ENCODE data around the gene RPA1. TPM values are rescaled to one million over a fixed set of nuclear protein-coding genes. Genes with fewer than 3 reads are reported as not detected.

The RPA1 gene
- total and polyA plus RNA-seq, 5 donors from 2014 or later, result 66.3 to 94.5 (median 70.6) TPM

DNA sequence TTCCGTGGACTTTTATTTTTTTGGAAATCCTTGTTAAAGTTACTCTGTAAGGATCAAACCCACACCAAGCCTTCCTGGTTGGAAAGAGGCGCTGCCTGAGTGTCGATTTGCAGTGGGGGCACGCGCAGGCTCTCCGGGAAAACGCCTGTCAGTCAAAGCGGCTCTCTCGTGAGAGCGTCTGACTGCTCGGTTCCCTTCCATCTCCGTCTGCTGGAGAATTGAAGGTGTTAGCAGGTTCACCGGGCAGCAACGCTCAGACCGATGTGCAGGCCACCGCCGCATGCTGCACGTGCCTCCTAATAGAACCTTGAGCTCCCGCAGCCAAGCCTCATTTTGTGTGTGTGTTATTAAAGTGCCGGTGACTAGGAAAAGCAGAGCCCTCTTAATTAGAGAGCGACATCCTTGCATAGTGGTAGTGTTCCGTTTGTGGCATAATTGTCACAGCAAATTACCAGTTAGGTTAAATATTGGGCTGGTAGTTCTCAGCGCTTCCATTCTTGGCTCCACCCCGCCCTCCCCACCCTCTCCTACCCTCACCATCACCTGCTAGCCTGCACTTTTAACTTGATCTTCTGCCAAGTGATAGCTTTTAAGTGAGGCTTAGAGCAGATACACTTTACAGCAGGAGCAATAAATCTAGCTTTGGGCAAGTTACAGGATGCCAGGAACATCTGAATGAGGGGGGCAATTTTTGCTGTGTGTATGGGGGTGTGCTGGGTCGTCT, 75.5 kb downstream of the RPA1 start:
- ATAC-seq (ENCODE audit: low read depth in 2 of 2) (no peak), DNase-seq (no peak)
- Histone ChIP-seq H3K36me3 (ENCODE audit: control insufficient read depth, insufficient read depth, low read length) (no peaks in the 10 kb centered on the region), H3K27ac (ENCODE audit: insufficient read depth, low read length, poor library complexity, severe bottlenecking) (no peak overlapping the region), H3K9me3 (ENCODE audit: control insufficient read depth in 2 of 2, low read length in 2 of 2) (no peaks in the 10 kb centered on the region), H3K4me3 (ENCODE audit: low read depth, low read length) (no peak overlapping the region), H3K27me3 (ENCODE audit: control insufficient read depth, insufficient read depth, low read length) (peaks cover 19% of the 10 kb centered on the region), H3K4me1 (ENCODE audit: control insufficient read depth, insufficient read depth, low read length, poor library complexity, severe bottlenecking) (peaks cover 12% of the 10 kb centered on the region)
- H3K36me3 Mint-ChIP-seq, result no peaks in the 10 kb centered on the region
- H3K27me3 Mint-ChIP-seq, result peaks cover 64% of the 10 kb centered on the region
- peaks cover 0 to 12% (median 4%) of the 10 kb centered on the region in 4 donors for H3K4me1 Mint-ChIP-seq
- no peak overlapping the region for H3K4me3 Mint-ChIP-seq
- peaks cover 0 to 1% (median 0%) of the 10 kb centered on the region in 7 donors for H3K9me3 Mint-ChIP-seq
- no peak overlapping the region for H3K27ac Mint-ChIP-seq

DNA sequence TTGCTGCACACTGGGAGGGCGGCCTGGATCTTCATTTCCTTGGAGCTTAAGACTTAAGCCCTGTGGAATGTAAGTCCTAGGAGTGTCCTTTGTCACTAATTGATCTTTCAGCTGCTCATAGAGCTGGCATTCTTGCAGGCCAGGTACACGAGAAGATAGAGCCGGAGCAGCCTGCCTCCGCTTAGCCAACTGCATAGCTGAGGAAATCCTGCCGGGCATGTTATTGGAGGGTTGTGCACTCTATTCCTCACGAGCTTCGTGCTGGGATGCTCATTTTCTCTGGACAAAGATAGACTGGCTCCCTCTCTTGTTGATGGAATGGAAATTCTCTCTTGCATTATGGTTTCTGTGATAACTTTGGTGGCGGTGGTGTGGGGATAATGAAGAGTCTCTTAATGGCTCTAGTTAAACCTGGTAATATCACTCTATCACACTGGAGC, 76.9 kb downstream of the RPA1 start:
- ATAC-seq (ENCODE audit: low read depth in 2 of 2) (no peak), DNase-seq (no peak)
- H3K4me1 ChIP-seq (ENCODE audit: control insufficient read depth, insufficient read depth, low read length, poor library complexity, severe bottlenecking), result peaks cover 12% of the 10 kb centered on the region
- no peak overlapping the region for H3K27ac ChIP-seq (ENCODE audit: insufficient read depth, low read length, poor library complexity, severe bottlenecking)
- Mint-ChIP-seq H3K36me3 (no peaks in the 10 kb centered on the region), H3K4me3 (peak overlapping the region in 1 of 4 donors; percentile 54), H3K4me1 (peaks cover 0 to 12% (median 4%) of the 10 kb centered on the region in 4 donors), H3K9me3 (peaks cover 0 to 1% (median 0%) of the 10 kb centered on the region in 7 donors), H3K27me3 (peaks cover 72% of the 10 kb centered on the region), H3K27ac (no peak overlapping the region)
- H3K27me3 ChIP-seq (ENCODE audit: control insufficient read depth, insufficient read depth, low read length), result peaks cover 20% of the 10 kb centered on the region
- no peak overlapping the region for H3K4me3 ChIP-seq (ENCODE audit: low read depth, low read length)
- H3K36me3 ChIP-seq (ENCODE audit: control insufficient read depth, insufficient read depth, low read length), result no peaks in the 10 kb centered on the region
- H3K9me3 ChIP-seq (ENCODE audit: control insufficient read depth in 2 of 2, low read length in 2 of 2), result no peaks in the 10 kb centered on the region

DNA sequence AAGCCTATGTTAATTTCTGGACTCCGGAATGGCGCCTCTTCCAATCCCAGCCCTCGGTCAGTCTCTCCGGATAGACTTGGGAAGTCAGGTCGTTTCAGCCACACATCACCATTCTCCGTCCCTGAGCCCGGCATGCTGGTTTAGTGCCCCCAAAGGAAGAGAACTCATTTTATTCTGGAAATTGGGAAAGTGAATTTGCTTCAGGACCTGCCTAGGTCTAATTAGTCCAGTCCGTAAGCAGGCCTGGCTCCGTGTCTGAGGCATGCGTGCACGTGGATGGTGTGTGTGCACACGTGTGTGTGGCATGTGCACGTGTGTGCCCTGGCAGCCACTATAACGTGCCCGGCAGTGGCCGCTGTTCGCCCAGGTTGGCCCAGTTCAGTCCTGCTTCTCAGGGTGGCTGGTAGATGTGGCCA, 77.4 kb downstream of the RPA1 start:
- peaks cover 21% of the 10 kb centered on the region for H3K27me3 ChIP-seq (ENCODE audit: control insufficient read depth, insufficient read depth, low read length)
- H3K9me3 ChIP-seq (ENCODE audit: control insufficient read depth in 2 of 2, low read length in 2 of 2), result no peaks in the 10 kb centered on the region
- no peak overlapping the region for H3K27ac Mint-ChIP-seq
- H3K4me1 ChIP-seq (ENCODE audit: control insufficient read depth, insufficient read depth, low read length, poor library complexity, severe bottlenecking), result peaks cover 12% of the 10 kb centered on the region
- peaks cover 0 to 12% (median 4%) of the 10 kb centered on the region in 4 donors for H3K4me1 Mint-ChIP-seq
- no peaks in the 10 kb centered on the region for H3K36me3 ChIP-seq (ENCODE audit: control insufficient read depth, insufficient read depth, low read length)
- H3K27ac ChIP-seq (ENCODE audit: insufficient read depth, low read length, poor library complexity, severe bottlenecking), result no peak overlapping the region
- DNase-seq (no peak), ATAC-seq (ENCODE audit: low read depth in 2 of 2) (no peak)
- H3K4me3 ChIP-seq (ENCODE audit: low read depth, low read length), result no peak overlapping the region
- H3K4me3 Mint-ChIP-seq, result peak overlapping the region in 1 of 4 donors; percentile 74
- H3K27me3 Mint-ChIP-seq, result peaks cover 74% of the 10 kb centered on the region
- H3K9me3 Mint-ChIP-seq, result peaks cover 0 to 1% (median 0%) of the 10 kb centered on the region in 7 donors
- H3K36me3 Mint-ChIP-seq, result no peaks in the 10 kb centered on the region

DNA sequence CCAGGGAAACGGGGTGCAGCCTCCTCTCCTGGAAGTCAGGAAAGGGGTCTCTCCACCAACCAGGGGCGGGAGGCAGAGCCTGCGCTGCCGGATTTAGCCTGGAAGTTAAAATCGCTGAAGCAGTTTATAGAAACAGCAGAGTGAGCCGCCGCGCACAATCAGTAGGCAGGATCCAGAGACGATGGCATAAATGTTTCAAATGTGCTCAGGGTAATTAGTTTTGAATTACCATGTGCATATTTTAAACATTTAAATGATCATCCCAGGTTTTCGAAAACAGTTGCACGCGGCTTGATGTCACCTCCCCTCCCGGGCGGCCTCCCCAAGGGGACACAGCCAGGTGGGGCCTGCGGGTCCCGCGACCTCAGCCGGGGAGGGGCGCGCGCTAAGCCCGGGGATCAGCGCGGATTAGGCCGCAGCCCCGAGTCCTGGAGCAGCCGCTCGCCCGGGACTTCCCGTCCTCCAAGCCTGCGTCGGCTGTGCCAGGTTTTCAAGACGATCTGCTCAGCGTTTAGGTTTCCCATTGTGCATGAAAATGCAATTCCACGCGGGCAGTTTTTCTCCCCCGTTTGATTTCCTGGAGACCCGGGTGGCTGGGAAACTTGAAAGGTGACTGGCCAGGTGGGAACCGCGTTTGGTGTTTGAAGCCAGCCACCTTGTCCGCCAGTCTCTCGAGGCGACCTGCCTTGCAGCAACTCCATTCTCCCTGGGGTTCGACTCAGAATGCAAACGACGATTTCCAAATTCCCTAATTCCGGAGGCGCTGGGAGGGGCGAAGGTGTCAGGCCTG, 78.3 kb downstream of the RPA1 start:
- H3K36me3 Mint-ChIP-seq, result no peaks in the 10 kb centered on the region
- peak overlapping the region in 3 of 4 donors; percentile 36 to 84 (median 58) for H3K4me3 Mint-ChIP-seq
- Histone ChIP-seq H3K4me3 (ENCODE audit: low read depth, low read length) (no peak overlapping the region), H3K36me3 (ENCODE audit: control insufficient read depth, insufficient read depth, low read length) (no peaks in the 10 kb centered on the region), H3K27me3 (ENCODE audit: control insufficient read depth, insufficient read depth, low read length) (peaks cover 21% of the 10 kb centered on the region), H3K4me1 (ENCODE audit: control insufficient read depth, insufficient read depth, low read length, poor library complexity, severe bottlenecking) (peaks cover 12% of the 10 kb centered on the region), H3K27ac (ENCODE audit: insufficient read depth, low read length, poor library complexity, severe bottlenecking) (no peak overlapping the region), H3K9me3 (ENCODE audit: control insufficient read depth in 2 of 2, low read length in 2 of 2) (no peaks in the 10 kb centered on the region)
- no peak overlapping the region for H3K27ac Mint-ChIP-seq
- H3K27me3 Mint-ChIP-seq, result peaks cover 72% of the 10 kb centered on the region
- peaks cover 0 to 12% (median 4%) of the 10 kb centered on the region in 4 donors for H3K4me1 Mint-ChIP-seq
- peaks cover 0 to 1% (median 0%) of the 10 kb centered on the region in 7 donors for H3K9me3 Mint-ChIP-seq
- peak in 2 of 3 donors; percentile 10 to 13 for DNase-seq
- ATAC-seq (ENCODE audit: low read depth in 2 of 2), result no peak

DNA sequence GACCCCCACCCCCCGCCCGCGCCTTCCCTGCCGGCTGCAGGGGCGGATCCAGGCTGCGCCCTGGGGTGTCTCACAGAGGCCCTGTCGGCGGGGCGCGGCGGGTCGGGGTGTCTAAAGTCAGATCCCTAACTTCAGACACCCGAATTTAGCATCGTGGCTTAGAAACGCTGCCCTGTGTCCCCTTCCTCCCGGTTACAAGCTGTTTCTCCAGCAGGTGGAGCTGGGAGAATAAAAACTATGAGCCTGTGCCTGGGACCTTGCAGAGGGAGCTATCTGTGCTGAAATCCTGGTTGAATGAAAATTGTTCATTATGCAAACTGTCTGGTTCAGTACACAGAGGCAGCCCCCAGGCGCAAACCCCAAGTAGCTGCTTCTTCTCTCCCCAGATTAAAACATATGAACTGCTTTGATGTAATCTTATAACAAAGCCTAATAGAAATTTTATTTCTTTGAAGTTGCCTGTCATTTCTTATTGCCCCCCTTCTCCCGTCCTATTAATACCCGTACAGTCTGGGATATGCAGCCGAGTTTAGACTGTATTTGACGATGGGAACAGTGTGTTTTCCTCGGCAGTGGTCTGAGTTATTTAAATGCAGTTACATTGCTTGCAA, 79.0 kb downstream of the RPA1 start:
- Histone ChIP-seq H3K27me3 (ENCODE audit: control insufficient read depth, insufficient read depth, low read length) (peaks cover 21% of the 10 kb centered on the region), H3K4me1 (ENCODE audit: control insufficient read depth, insufficient read depth, low read length, poor library complexity, severe bottlenecking) (peaks cover 12% of the 10 kb centered on the region), H3K27ac (ENCODE audit: insufficient read depth, low read length, poor library complexity, severe bottlenecking) (no peak overlapping the region), H3K9me3 (ENCODE audit: control insufficient read depth in 2 of 2, low read length in 2 of 2) (no peaks in the 10 kb centered on the region), H3K36me3 (ENCODE audit: control insufficient read depth, insufficient read depth, low read length) (no peaks in the 10 kb centered on the region), H3K4me3 (ENCODE audit: low read depth, low read length) (peak overlapping the region; percentile 19)
- DNase-seq (peak in 2 of 3 donors; percentile 19 to 53), ATAC-seq (ENCODE audit: low read depth in 2 of 2) (peak; percentile 20 to 44)
- H3K36me3 Mint-ChIP-seq, result no peaks in the 10 kb centered on the region
- peaks cover 0 to 1% (median 0%) of the 10 kb centered on the region in 7 donors for H3K9me3 Mint-ChIP-seq
- H3K4me1 Mint-ChIP-seq, result peaks cover 0 to 12% (median 4%) of the 10 kb centered on the region in 4 donors
- H3K27ac Mint-ChIP-seq, result no peak overlapping the region
- H3K4me3 Mint-ChIP-seq, result peak overlapping the region in 2 of 4 donors; percentile 36 to 58
- peaks cover 70% of the 10 kb centered on the region for H3K27me3 Mint-ChIP-seq

DNA sequence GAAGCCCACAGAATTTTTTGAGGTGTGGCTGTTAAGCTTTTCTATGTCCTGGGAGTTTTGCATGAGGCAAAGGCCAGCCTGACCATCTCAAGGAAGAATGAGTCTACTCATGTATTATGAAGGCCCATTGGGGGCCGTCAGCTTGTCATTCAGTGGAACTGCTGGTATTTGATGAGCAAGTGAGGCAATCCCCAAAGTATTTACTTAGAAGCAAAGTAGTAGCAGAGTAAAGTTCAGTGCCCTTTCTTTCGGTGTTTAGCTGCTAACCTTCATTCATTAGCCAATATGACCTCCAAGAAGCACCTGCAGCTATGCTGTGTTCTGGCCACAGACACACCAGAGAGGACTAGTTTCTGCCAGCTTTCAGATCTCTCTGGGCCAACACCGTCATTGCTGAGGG, 80.2 kb downstream of the RPA1 start:
- ATAC-seq (ENCODE audit: low read depth in 2 of 2) (no peak), DNase-seq (no peak)
- Histone ChIP-seq H3K27ac (ENCODE audit: insufficient read depth, low read length, poor library complexity, severe bottlenecking) (no peak overlapping the region), H3K4me3 (ENCODE audit: low read depth, low read length) (no peak overlapping the region), H3K27me3 (ENCODE audit: control insufficient read depth, insufficient read depth, low read length) (peaks cover 21% of the 10 kb centered on the region), H3K9me3 (ENCODE audit: control insufficient read depth in 2 of 2, low read length in 2 of 2) (no peaks in the 10 kb centered on the region), H3K36me3 (ENCODE audit: control insufficient read depth, insufficient read depth, low read length) (no peaks in the 10 kb centered on the region), H3K4me1 (ENCODE audit: control insufficient read depth, insufficient read depth, low read length, poor library complexity, severe bottlenecking) (peaks cover 12% of the 10 kb centered on the region)
- Mint-ChIP-seq H3K27me3 (peaks cover 63% of the 10 kb centered on the region), H3K36me3 (no peaks in the 10 kb centered on the region), H3K27ac (no peak overlapping the region), H3K4me1 (peaks cover 0 to 12% (median 4%) of the 10 kb centered on the region in 4 donors), H3K4me3 (no peak overlapping the region), H3K9me3 (peaks cover 0 to 1% (median 0%) of the 10 kb centered on the region in 7 donors)

DNA sequence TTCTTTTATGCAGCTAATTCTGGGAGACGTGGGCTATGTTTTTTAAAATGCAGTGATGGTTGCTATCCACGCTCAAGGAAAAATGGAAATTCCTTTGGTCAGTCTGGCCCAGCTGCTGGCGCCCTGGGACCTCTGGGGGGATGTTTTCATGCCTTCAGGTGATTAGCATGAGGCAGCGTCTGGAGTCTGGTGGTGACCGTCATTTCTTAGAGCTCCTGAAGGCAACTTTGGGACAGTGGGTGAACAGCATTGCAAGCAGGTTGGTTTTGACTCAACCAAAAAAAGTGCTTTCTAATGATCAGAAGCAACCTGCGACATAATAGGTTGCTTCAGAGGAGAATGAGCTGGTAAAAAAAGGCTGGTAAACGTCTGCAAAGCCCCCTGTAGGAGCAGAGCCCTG, 82.3 kb downstream of the RPA1 start:
- no peak for DNase-seq
- no peak for ATAC-seq (ENCODE audit: low read depth in 2 of 2)
- H3K36me3 Mint-ChIP-seq, result no peaks in the 10 kb centered on the region
- no peaks in the 10 kb centered on the region for H3K9me3 Mint-ChIP-seq
- peak overlapping the region in 1 of 4 donors; percentile 18 for H3K4me3 Mint-ChIP-seq
- Histone ChIP-seq H3K27me3 (ENCODE audit: control insufficient read depth, insufficient read depth, low read length) (peaks cover 21% of the 10 kb centered on the region), H3K4me3 (ENCODE audit: low read depth, low read length) (no peak overlapping the region), H3K27ac (ENCODE audit: insufficient read depth, low read length, poor library complexity, severe bottlenecking) (no peak overlapping the region), H3K4me1 (ENCODE audit: control insufficient read depth, insufficient read depth, low read length, poor library complexity, severe bottlenecking) (peaks cover 12% of the 10 kb centered on the region), H3K36me3 (ENCODE audit: control insufficient read depth, insufficient read depth, low read length) (no peaks in the 10 kb centered on the region), H3K9me3 (ENCODE audit: control insufficient read depth in 2 of 2, low read length in 2 of 2) (no peaks in the 10 kb centered on the region)
- H3K27me3 Mint-ChIP-seq, result peaks cover 51% of the 10 kb centered on the region
- H3K27ac Mint-ChIP-seq, result no peak overlapping the region
- peaks cover 0 to 11% (median under 1%) of the 10 kb centered on the region in 4 donors for H3K4me1 Mint-ChIP-seq
